ENCODE results near the gene FAM9A.

GRCh38 chrX:8834392-8834791 lies 33.2 kb upstream of the FAM9A start:
- TF ChIP-seq CTCF (IDR thresholded peaks at IDR 0.05) (no peak), POLR2A (IDR thresholded peaks at IDR 0.05) (no peak), POLR2AphosphoS5 (IDR thresholded peaks at IDR 0.05) (no peak)

All from prostate gland (tissue), 2 donors.